ENCODE measurements around the gene EPC2.
"Not testable (repeated sequence)": the region's sequence is repeated elsewhere in the genome, so short reads cannot be mapped to it uniquely, and the experiment has no call there.

EPC2 gene

GRCh38 chr2:148660999-148661398 lies 16.4 kb downstream of the EPC2 start (continued):
- TF ChIP-seq ZBTB11 (tag by site-specific recombination; conservative IDR thresholded peaks at IDR 0.05; ENCODE audit: low read depth) (no peak), HIC1 (tag by site-specific recombination; IDR thresholded peaks at IDR 0.05) (no peak), ZNF16 (tag by site-specific recombination; IDR thresholded peaks at IDR 0.05; ENCODE audit: low read depth) (no peak), ZNF148 (tag by site-specific recombination; IDR thresholded peaks at IDR 0.05; ENCODE audit: borderline replicate concordance) (no peak), ZNF239 (tag by site-specific recombination; IDR thresholded peaks at IDR 0.05) (no peak)

GRCh38 chr2:148662332-148662731 lies 17.8 kb downstream of the EPC2 start:
- H3K4me3 ChIP-seq (ENCODE audit: low read depth, low read length); H3K36me3 ChIP-seq (ENCODE audit: control insufficient read depth in 2 of 2, insufficient read depth in 1 of 2, low read length in 2 of 2); H3K27ac ChIP-seq (ENCODE audit: extremely low read depth, low read depth, low read length); CTCF ChIA-PET; H3K9me3 ChIP-seq (ENCODE audit: control insufficient read depth, insufficient read depth, low read depth, low read length); POLR2A ChIA-PET: not testable (repeated sequence)
- TF ChIP-seq ZNF280D (tag by site-specific recombination; IDR thresholded peaks at IDR 0.05) (0 out of 2 replicates have a peak, but pooled peaks have one; percentile 17), ZNF146 (tag by site-specific recombination; IDR thresholded peaks at IDR 0.05) (peak; percentile 96)
- peaks cover 28% of the 10 kb centered on the region for H3K4me1 ChIP-seq (ENCODE audit: control insufficient read depth, insufficient read depth, low read length)

GRCh38 chr2:148664229-148664628 lies 19.7 kb downstream of the EPC2 start:
- CTCF ChIA-PET, result interaction anchor here (0.6 to 1.0 kb wide), 4 partner anchors 11 to 261 kb away, joined by 3 to 5 read pairs (median 4); no protein-coding TSS in a partner anchor

More at GRCh38 chr2:148664229-148664628, 19.7 kb downstream of the EPC2 start:
- POLR2A ChIA-PET, result no interaction called here
- TF ChIP-seq ZFP3 (tag by site-specific recombination; IDR thresholded peaks at IDR 0.05; ENCODE audit: low read depth) (no peak), ZNF596 (tag by site-specific recombination; IDR thresholded peaks at IDR 0.05) (no peak), ZNF510 (tag by site-specific recombination; IDR thresholded peaks at IDR 0.05; ENCODE audit: insufficient replicate concordance) (no peak), ZNF571 (tag by site-specific recombination; IDR thresholded peaks at IDR 0.05) (no peak), ZNF529 (tag by site-specific recombination; IDR thresholded peaks at IDR 0.05; ENCODE audit: insufficient replicate concordance) (no peak), MZF1 (tag by site-specific recombination; IDR thresholded peaks at IDR 0.05; ENCODE audit: borderline replicate concordance) (no peak), ZNF239 (tag by site-specific recombination; IDR thresholded peaks at IDR 0.05) (no peak)
- Histone ChIP-seq H3K36me3 (ENCODE audit: control insufficient read depth in 2 of 2, insufficient read depth in 1 of 2, low read length in 2 of 2) (no peaks in the 10 kb centered on the region), H3K4me3 (ENCODE audit: low read depth, low read length) (no peak overlapping the region), H3K9me3 (ENCODE audit: control insufficient read depth, insufficient read depth, low read depth, low read length) (no peaks in the 10 kb centered on the region), H3K4me1 (ENCODE audit: control insufficient read depth, insufficient read depth, low read length) (peaks cover 18% of the 10 kb centered on the region), H3K27ac (ENCODE audit: extremely low read depth, low read depth, low read length) (no peak overlapping the region)

Measured in HEK293 (cell line).